Prostate gland (tissue), 2 donors: ENCODE results near the gene ZNF511.

Experiments used
- POLR2AphosphoS5 ChIP-seq: sonication (generic); formaldehyde crosslinking; IDR thresholded peaks from one replicate; pipeline ENCODE4 v1.6.1; 2017; ENCODE audit warnings: antibody characterized with exemption
- TF ChIP-seq, protein P1 (sequence below), 4 experiments: fragments of 200-600 bp in 2 of 4; fragments of 450-650 bp in 2 of 4; sonication (generic) in 2 of 4; IDR thresholded peaks; 1 replicate in 3 of 4; 2 replicates in 1 of 4; pipeline ENCODE4 v1.5.1; 2016 to 2019; ENCODE audit warnings: antibody characterized with exemption in 4 of 4, mild to moderate bottlenecking in 2 of 4, moderate library complexity in 2 of 4

- TF ChIP-seq, protein P1, sequence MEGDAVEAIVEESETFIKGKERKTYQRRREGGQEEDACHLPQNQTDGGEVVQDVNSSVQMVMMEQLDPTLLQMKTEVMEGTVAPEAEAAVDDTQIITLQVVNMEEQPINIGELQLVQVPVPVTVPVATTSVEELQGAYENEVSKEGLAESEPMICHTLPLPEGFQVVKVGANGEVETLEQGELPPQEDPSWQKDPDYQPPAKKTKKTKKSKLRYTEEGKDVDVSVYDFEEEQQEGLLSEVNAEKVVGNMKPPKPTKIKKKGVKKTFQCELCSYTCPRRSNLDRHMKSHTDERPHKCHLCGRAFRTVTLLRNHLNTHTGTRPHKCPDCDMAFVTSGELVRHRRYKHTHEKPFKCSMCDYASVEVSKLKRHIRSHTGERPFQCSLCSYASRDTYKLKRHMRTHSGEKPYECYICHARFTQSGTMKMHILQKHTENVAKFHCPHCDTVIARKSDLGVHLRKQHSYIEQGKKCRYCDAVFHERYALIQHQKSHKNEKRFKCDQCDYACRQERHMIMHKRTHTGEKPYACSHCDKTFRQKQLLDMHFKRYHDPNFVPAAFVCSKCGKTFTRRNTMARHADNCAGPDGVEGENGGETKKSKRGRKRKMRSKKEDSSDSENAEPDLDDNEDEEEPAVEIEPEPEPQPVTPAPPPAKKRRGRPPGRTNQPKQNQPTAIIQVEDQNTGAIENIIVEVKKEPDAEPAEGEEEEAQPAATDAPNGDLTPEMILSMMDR (IDR thresholded peaks at IDR 0.05) = no peak
- TF ChIP-seq POLR2AphosphoS5 = no peak
Observed at GRCh38 chr10:133311570-133311969, 2.9 kb downstream of the ZNF511 start.
